ENCODE data around the gene MAP3K20. TPM values are rescaled to one million over a fixed set of nuclear protein-coding genes. Genes with fewer than 3 reads are reported as not detected.

Gene MAP3K20
- total RNA-seq, 2 experiments from 2014 or later: 8.0 to 10.2 TPM

DNA sequence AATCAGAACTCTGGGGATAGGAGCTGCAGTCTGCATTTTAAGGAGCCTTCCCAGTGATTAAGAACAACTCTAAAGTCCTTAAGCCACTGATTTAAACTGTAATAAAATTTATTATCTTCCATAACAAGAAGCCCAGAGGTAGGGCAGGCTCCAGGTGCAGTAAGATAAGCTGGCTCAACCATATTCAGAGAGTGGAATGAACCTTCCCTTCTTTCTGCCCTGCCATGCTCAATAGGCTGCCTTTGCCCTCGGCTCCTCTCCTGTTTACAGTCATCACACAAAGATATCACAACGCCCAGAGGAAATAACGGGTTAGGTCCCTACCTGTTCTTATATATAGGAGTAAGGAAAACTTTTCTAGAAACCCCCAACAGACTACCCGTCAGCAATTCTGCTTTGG lies 188.5 kb downstream of the MAP3K20 start:
- Mint-ChIP-seq H3K27me3 (no peaks in the 10 kb centered on the region), H3K9me3 (no peaks in the 10 kb centered on the region), H3K4me1 (ENCODE audit: low read depth) (peaks cover 15% of the 10 kb centered on the region), H3K27ac (peak overlapping the region; percentile 84), H3K36me3 (ENCODE audit: low read depth) (peaks cover 1% of the 10 kb centered on the region), H3K4me3 (peak overlapping the region; percentile 37)
- intact Hi-C loops (cut with micrococcal nuclease): no loop called here
- ChIA-PET CTCF (interaction anchor here (1.4 kb wide), 1 partner anchor 236 kb away, joined by 3 read pairs; no protein-coding TSS in a partner anchor), POLR2A (interaction anchor here (0.7 kb wide), 1 partner anchor 34 kb away, joined by 3 read pairs; no protein-coding TSS in a partner anchor)
- TF ChIP-seq, protein P1, sequence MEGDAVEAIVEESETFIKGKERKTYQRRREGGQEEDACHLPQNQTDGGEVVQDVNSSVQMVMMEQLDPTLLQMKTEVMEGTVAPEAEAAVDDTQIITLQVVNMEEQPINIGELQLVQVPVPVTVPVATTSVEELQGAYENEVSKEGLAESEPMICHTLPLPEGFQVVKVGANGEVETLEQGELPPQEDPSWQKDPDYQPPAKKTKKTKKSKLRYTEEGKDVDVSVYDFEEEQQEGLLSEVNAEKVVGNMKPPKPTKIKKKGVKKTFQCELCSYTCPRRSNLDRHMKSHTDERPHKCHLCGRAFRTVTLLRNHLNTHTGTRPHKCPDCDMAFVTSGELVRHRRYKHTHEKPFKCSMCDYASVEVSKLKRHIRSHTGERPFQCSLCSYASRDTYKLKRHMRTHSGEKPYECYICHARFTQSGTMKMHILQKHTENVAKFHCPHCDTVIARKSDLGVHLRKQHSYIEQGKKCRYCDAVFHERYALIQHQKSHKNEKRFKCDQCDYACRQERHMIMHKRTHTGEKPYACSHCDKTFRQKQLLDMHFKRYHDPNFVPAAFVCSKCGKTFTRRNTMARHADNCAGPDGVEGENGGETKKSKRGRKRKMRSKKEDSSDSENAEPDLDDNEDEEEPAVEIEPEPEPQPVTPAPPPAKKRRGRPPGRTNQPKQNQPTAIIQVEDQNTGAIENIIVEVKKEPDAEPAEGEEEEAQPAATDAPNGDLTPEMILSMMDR (IDR thresholded peaks at IDR 0.05): no peak
- ATAC-seq (no peak), DNase-seq (no peak)

DNA sequence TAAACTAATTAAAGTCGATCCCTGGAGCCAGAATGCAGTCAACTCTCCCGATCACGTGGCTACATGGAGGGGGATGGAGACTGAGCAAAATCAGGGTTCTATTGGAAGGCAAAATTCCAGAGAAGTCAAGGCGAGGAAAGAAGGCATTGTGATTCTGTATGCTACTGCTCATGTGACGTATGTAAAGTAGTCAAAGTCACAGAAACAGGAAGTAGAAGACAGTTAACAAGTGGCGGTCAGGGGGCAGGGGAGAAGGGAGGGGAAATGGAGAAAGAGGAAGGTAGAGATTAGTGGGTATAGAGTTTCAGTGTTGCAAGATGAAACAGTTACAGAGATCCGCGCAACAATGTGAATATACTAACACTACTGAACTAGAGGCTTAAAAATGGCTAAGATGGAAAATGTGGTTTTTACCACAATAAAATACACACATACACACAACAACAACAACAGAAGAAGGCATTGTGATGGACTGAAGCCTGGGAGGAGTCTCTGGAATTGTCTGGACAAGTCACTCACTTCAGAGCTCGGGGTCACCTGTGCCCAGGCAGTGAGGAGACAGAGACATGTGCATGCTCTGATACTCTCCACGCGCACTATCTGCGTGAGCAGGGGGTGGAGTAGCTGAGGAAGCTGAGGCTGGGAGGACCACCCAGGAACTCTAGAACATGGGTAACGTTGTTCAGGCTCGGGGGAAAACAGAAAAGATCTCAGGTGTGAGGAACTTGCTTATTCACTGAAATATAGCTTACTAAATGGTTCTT lies 189.1 kb downstream of the MAP3K20 start:
- peak overlapping the region; percentile 84 for H3K27ac Mint-ChIP-seq
- CTCF ChIA-PET: interaction anchor here (2.1 kb wide), 1 partner anchor 237 kb away, joined by 5 read pairs; no protein-coding TSS in a partner anchor
- H3K4me3 Mint-ChIP-seq: peak overlapping the region; percentile 37
- intact Hi-C loops (cut with micrococcal nuclease): no loop called here
- TF ChIP-seq, protein P1 (IDR thresholded peaks at IDR 0.05): no peak
- peaks cover 1% of the 10 kb centered on the region for H3K36me3 Mint-ChIP-seq (ENCODE audit: low read depth)
- peak; percentile 97 for ATAC-seq
- no peaks in the 10 kb centered on the region for H3K9me3 Mint-ChIP-seq
- DNase-seq: peak; percentile 63
- peaks cover 15% of the 10 kb centered on the region for H3K4me1 Mint-ChIP-seq (ENCODE audit: low read depth)
- H3K27me3 Mint-ChIP-seq: no peaks in the 10 kb centered on the region
- POLR2A ChIA-PET: interaction anchor here (0.7 to 1.1 kb wide), 2 partner anchors 10 to 33 kb away, joined by 3 to 4 read pairs; no protein-coding TSS in a partner anchor

DNA sequence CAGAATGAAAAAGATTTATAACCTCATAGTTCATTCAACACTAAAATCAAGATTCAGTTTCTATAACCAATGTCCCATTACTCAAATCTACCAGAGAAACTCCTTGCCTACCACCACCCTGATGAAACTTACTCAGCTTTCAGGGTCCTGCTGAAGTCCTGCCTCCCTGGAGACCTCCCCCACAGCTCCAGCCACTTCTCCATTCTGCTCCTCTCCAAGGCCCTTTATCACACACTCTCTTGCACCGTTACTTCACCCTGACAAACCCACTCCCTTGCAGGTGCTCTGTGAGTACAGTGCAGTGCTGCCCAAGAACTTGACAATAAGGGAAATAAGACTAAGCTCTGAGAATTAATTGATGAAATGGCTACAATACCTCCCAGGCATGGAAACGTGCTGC lies 195.5 kb downstream of the MAP3K20 start:
- ChIA-PET POLR2A (no interaction called here), CTCF (interaction anchor here (1.5 kb wide), 1 partner anchor 51 kb away, joined by 3 read pairs; no protein-coding TSS in a partner anchor)
- Mint-ChIP-seq H3K36me3 (ENCODE audit: low read depth) (no peaks in the 10 kb centered on the region), H3K27me3 (no peaks in the 10 kb centered on the region), H3K27ac (no peak overlapping the region), H3K4me3 (no peak overlapping the region), H3K9me3 (no peaks in the 10 kb centered on the region), H3K4me1 (ENCODE audit: low read depth) (no peaks in the 10 kb centered on the region)
- no peak for DNase-seq
- TF ChIP-seq, protein P1 (IDR thresholded peaks at IDR 0.05): no peak
- no peak for ATAC-seq
- intact Hi-C loops (cut with micrococcal nuclease): no loop called here

DNA sequence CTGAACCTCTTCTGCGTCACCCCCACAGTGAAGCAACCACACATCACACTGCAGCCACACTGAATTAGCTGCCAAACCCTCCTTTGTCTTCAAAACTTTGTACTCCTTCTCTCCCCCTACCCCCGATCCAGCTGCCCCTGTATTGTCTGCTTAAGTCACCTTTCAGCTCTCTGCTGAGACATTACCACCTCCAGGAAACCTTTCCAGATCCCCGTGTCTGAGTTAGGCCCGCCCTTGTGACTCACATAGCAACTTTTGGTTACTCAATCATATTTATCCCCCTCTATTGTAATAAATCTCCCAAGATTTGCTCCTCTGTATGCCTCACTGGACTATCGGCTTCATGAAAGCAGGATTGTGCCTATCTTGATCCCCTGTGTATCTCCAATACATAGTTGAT lies 196.2 kb downstream of the MAP3K20 start:
- intact Hi-C loops (cut with micrococcal nuclease): no loop called here
- no peak overlapping the region for H3K27ac Mint-ChIP-seq
- no peak overlapping the region for H3K4me3 Mint-ChIP-seq
- POLR2A ChIA-PET: no interaction called here
- H3K9me3 Mint-ChIP-seq: no peaks in the 10 kb centered on the region
- CTCF ChIA-PET: interaction anchor here (1.5 kb wide), 1 partner anchor 52 kb away, joined by 3 read pairs; no protein-coding TSS in a partner anchor
- H3K36me3 Mint-ChIP-seq (ENCODE audit: low read depth): no peaks in the 10 kb centered on the region
- TF ChIP-seq, protein P1 (IDR thresholded peaks at IDR 0.05): no peak
- no peaks in the 10 kb centered on the region for H3K4me1 Mint-ChIP-seq (ENCODE audit: low read depth)
- H3K27me3 Mint-ChIP-seq: no peaks in the 10 kb centered on the region
- DNase-seq (no peak), ATAC-seq (no peak)

DNA sequence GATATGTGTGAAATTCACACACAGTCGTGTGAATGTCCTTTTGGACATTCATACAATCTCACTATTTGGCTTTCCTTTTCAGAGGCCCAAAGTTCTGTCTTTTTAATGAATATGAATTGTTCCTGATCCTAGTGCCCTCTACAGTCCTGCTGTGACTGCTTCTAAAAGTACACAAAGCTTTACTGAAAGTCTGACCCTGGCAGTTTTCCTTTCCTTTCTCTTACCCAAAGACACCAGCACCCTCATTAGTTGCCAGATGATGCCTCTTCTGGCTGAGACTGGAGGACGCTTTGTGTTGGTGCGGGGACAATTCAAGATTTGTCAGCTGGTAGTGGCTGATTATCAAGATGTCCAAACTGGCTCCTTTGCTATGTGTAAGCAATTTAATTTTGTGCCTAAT lies 197.2 kb downstream of the MAP3K20 start:
- Mint-ChIP-seq H3K4me3 (no peak overlapping the region), H3K27ac (no peak overlapping the region), H3K36me3 (ENCODE audit: low read depth) (no peaks in the 10 kb centered on the region), H3K4me1 (ENCODE audit: low read depth) (no peaks in the 10 kb centered on the region), H3K27me3 (no peaks in the 10 kb centered on the region), H3K9me3 (no peaks in the 10 kb centered on the region)
- intact Hi-C loops (cut with micrococcal nuclease): no loop called here
- ChIA-PET CTCF (no interaction called here), POLR2A (no interaction called here)
- ATAC-seq: no peak
- TF ChIP-seq, protein P1 (IDR thresholded peaks at IDR 0.05): no peak
- DNase-seq: no peak

Measured in activated CD8-positive, alpha-beta T cell treated with anti-CD3 and anti-CD28 coated beads for 36 hours (primary cell).